LNCAP (cell line): ENCODE measurements around the gene CLN3.

Source experiments
- TF ChIP-seq, protein P1 (sequence below): fragments of 450-650 bp; IDR thresholded peaks from 2 replicates; pipeline ENCODE4 v1.5.1; 2017; ENCODE audit warnings: mild to moderate bottlenecking

The CLN3 gene

DNA sequence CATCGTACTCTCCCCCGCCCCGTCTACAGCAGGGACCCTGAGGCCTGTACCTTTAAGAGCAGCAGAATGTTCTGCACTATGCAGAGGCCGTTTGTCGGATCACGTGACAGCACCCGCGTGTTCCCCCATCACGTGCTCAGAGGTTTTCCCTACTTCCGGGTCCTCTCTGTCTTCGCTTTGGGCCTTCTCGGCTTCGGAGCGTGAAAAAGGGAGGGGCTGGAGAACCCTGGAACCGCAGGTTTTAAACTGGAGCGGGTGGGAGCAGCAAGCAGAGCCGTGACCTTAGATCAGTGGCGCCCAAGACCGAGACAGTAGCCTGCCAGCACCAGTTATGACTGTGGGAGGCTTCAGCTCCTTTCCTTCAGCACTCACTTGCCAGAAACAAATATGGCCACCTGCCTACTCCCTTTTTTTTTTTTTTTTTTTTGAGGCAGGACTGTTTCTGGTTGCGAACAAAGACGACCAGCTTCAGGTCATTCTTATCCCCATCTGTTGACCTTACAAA lies at the start of gene CLN3:
TSS of gene CLN3 (minus strand) at position 105 of the 505 bp plus-strand sequence. CDS start 315 bp downstream, outside the sequence.
- TF ChIP-seq, protein P1, sequence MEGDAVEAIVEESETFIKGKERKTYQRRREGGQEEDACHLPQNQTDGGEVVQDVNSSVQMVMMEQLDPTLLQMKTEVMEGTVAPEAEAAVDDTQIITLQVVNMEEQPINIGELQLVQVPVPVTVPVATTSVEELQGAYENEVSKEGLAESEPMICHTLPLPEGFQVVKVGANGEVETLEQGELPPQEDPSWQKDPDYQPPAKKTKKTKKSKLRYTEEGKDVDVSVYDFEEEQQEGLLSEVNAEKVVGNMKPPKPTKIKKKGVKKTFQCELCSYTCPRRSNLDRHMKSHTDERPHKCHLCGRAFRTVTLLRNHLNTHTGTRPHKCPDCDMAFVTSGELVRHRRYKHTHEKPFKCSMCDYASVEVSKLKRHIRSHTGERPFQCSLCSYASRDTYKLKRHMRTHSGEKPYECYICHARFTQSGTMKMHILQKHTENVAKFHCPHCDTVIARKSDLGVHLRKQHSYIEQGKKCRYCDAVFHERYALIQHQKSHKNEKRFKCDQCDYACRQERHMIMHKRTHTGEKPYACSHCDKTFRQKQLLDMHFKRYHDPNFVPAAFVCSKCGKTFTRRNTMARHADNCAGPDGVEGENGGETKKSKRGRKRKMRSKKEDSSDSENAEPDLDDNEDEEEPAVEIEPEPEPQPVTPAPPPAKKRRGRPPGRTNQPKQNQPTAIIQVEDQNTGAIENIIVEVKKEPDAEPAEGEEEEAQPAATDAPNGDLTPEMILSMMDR, result no peak

DNA sequence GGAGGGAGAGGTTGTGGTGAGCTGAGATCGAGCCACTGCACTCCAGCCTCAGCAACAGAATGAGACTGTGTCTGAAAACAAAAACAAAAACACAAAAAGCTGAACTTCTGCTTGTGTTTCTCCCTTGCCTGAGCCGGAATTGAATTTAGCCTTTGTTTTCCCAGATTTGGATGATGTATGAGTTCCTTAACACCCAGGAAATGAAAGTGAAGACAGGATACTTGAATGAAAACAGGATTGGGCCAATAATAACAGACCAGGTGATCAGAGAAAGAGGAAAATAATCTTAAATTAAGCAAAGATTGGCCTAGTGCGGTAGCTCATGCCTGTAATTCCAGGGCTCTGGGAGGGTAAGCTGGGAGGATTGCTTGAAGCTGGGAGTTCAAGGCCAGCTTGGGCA lies 48.5 kb upstream of the CLN3 start:
- TF ChIP-seq, protein P1, result no peak

DNA sequence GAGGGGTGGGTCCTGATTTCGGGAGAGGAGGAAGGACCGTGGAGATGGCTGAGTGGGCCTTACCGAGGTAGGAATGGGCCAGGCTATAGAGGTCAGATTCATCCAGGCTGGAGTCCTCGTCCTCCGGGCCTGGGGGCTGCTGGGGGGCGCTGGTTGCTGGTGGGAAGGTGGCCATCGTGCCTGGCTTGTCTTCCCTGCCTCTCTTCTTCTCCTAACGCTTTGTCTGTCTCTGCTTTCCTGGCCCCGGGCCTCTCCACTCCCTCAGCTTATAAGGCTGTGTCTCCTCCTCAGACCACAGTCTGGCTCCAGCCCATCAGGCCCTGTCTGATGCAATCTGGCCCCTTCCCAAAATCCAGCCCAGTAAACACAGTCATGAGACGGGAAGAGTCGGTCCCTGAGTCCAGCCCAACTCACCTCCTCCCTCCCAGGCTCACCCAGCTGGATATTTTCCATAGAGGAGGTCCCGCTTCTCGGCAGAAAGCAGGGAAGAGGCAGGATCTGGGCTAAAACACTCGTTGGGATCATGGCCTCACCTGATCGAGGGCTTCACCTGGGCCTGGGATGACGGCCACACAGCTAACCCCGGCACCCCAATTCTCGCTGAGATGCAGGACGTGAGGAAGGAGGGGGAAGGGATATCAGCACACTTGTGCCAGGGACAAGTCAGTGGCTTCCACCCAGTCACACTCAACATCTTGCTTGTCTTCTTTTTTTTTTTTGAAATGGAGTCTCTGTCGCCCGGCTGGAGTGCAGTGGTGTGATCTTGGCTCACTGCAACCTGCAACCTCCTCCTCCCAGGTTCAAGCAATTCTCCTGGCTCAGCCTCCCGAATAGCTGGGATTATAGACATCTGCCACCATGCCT lies 47.1 kb upstream of the CLN3 start, which contains the start of gene NUPR1:
TSS of gene NUPR1 (minus strand) at position 242 of the 864 bp plus-strand sequence. CDS start at position 175, 67 bp downstream.
- TF ChIP-seq, protein P1, result no peak

DNA sequence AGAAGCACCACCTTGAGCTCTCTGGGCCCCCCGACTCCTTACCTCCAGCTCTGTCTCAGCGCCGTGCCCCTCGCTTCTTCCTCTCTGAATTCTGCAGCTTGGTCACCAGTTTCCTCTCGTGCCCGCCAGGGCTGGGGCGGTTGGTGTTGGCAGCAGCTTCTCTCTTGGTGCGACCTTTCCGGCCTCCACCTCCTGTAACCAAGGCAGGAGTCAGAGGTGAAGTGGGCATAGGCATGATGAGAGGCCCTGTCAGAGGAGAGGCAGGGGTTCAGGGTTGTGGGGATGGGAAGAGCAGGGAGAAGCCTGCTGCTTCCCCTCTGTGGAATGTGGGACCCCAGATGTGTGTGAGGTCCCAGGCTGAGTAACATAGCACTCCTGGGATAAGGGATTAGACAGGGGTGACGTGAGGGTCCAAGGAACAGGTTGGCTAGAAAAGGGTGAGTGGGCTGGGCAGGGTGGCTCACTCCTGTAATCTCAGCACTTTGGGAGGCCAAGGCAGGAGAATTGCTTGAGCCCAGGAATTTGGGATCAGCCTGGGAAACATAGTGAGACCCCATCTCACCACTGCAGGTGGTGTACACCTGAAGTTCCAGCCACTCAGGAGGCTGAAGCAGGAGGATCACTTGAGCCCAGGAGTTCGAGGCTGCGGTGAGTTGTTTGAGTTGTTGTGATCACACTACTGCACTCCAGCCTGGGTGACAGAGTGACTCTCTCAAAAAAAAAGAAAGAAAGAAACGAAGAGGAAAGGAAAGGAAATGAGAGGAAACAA lies 46.3 kb upstream of the CLN3 start:
- TF ChIP-seq, protein P1, result no peak

DNA sequence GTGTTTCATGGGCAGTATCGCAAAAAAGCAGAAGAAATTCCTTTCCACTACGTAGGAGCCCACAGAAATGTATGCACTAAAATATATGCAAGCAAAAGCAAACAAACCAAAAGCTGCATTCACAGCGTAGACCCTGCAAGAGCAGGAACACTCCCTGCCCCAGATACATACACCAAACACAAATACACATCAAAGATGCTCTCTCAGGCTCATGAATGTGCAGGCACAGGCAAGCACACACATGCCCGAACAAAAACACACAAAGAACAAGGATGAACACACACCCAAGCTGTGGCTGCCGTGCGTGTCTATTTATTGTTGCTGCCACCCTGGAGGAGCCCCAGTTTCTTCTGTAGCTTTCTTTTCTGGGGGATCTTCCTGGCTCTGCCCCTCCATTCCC lies 45.2 kb upstream of the CLN3 start:
- TF ChIP-seq, protein P1, result no peak

DNA sequence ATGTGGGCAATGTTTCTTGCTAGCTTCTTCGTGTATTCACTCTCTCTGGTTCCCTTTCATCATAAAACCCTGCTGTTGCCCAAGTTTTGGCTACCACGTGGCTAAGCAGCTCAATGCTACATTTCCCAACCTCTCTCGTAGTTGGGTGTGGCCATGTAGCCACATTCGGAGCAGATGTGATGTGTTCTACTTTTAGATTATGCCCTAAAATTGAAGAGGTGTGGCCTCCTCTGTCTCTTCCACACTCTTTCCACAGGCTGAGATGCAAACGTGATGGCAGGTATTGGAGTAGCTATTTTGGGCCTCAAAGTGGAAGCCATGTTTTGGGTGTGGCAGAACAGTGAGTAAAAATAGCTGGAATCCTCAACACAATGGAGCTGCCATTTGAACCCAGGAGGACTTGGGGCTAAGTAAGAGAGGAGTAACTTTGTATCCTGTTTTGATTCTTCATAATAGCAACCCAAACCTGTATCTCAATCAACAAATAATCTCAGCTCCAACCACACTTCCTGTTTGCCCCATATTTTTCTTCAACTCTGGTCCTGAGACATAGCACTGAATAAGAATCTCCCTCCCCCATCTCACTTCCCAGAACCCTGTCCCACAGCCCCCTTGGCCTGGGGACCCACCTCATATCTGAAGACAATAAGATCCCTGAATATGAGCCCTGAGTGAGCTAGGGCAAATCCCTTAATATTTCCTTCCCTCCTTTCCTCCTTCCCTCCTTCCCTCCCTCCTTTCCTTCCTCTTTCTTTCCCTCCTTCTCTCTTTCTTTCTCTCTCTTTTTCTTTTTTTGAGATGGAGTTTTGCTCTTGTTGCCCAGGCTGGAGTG lies 42.9 kb upstream of the CLN3 start:
- TF ChIP-seq, protein P1, result no peak
